GM19099 (cell line): Measurements from ENCODE around the gene RNU7-1.

Source experiments
- POLR2A ChIP-seq: IDR thresholded peaks from 3 replicates; pipeline ENCODE4 v1.6.1; 2011; ENCODE audit warnings: low read depth; ENCODE audit not compliant: insufficient read length; ENCODE audit errors: extremely low read depth

RNU7-1 gene

DNA sequence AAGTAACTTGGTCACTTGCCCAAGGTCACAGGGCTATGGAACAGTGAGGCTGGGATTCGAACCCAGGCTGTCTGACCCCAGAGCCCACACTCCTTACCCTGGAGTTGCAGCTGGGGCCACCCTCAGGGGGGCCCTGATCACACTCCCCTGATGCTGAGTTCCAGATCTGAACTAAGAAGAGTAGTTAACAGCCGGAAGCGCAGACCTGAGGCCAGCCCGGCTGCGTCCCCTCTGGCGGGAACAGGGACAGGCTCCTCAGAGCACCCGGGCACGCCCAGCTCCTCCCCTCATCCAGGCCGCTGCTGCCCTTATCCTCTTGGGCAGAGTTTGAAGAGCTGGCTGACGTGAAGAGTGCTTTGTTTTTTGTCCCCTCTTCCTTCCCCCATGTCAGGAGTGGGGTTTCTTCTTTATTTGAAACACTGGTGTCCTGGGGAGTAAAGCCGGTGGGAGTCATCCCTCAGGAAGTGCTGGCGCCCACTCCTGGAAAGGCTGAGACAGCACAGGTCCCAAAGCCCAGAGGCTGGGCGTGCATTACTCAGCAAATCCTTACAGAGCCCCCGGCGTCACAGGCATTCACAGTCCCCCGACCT is 18.2 kb downstream of the RNU7-1 start:
- peak; percentile 26 for TF ChIP-seq POLR2A

DNA sequence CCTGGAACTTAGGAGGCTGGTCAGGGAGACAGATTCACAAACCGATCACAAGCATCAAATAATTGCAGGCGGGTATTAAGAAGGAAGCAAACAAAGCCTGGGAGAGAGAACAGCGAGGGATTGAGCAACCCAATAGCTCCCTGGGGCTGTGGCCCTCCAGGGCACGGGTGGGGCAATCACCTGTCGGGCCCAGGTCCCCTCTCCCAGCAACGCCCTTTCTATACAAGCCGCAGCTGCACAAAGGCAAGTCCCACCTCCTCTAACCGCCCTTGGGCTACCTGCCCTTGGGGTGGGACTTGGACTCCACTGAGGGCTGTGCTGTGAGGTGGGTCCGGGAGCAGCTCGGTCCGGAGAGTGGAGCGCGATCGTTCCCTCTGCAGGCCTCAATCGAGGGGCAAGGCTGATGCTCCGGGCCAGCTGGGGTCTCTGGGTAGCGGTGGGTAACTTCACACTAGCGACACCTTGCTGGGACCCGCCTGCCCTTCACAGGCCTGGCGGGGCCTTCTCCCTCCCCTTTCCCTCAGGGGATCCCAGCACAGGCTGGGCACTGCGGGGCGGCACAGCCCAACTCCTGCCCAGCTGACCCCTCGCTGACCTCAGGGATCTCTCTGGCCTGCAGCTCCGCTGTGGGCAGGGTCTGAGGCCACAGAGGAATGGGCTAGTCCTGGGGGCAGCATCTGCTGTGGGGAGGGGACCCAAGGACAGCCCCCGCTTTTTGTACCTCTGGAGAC is 18.8 kb downstream of the RNU7-1 start:
- TF ChIP-seq POLR2A = no peak

- TF ChIP-seq POLR2A = no peak
Observed at GRCh38 chr12:6963016-6963731, 19.6 kb downstream of the RNU7-1 start.

DNA sequence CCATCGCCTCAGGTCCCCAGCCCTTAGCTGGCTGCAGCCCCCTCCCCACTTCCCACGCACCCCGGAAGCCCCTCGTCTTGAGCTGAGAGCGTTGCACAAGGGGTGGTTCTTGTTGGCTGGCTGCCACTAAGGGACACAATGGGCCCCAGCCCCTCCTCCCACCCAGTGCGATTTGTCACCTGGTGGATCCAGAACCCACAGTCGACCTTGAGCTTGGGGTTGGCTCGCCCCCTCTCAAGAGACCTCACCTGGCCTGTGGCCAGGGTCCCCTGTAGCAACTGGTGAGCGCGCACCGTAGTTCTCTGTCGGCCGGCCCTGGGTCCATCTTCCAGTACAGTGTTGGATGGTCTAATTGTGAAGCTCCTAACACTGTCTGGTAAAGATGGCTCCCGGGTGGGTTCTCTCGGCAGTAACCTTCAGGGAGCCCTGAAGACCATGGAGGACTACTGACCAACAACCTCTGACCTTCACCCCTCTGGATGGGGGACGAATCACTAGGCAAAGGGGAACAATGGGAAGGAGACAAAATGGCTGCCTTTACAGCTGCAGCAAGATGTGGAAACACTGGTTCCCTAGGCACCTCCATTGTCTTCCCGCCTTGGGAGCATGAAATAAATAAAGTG is 20.3 kb downstream of the RNU7-1 start:
- TF ChIP-seq POLR2A = no peak

GRCh38 chr12:6964605-6965025 is 21.0 kb downstream of the RNU7-1 start:
- no peak for TF ChIP-seq POLR2A

GRCh38 chr12:6965026-6965661 is 21.5 kb downstream of the RNU7-1 start:
- TF ChIP-seq POLR2A = peak; percentile 13

GRCh38 chr12:6965714-6966113 is 22.1 kb downstream of the RNU7-1 start:
- TF ChIP-seq POLR2A = no peak

DNA sequence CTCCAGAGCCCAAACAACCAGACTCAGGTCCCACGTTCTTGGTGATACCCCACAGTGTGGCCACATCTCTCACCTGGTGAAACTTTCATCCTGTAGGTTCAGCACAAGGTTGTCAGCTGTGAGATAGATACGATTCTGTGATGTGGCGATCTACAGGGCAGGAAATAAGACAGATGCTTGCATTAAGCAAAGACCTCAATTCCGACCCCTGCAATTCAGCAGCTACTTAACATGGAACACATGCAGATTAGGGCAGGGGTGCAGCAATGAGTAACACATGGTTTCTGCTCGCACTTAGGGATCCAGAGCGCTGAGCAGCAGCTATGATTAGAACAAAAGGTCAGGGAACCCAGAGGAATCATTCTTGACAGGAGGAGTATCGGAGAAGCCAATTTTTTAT is 22.7 kb downstream of the RNU7-1 start:
- TF ChIP-seq POLR2A = no peak

GRCh38 chr12:6967651-6968100 is 24.1 kb downstream of the RNU7-1 start:
- TF ChIP-seq POLR2A = no peak

DNA sequence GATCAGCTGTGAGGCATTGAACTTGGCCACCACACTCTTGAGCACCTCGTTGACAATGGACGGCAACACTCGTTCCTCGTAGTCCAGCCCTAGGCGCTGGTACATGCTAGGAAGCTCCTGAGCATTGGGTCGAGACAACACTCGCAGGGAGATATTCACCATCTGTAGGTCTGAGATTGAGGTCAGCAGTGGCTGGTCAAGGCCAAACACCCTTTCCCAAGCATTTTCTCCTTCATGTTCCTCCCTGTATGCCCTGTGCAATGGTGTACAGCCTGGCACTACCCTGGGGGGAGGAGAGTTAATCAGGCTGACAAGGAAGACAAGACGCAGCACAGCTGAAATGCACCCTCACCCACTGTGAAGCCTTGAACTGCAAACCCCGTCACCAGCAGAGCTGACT is 24.8 kb downstream of the RNU7-1 start:
- no peak for TF ChIP-seq POLR2A

DNA sequence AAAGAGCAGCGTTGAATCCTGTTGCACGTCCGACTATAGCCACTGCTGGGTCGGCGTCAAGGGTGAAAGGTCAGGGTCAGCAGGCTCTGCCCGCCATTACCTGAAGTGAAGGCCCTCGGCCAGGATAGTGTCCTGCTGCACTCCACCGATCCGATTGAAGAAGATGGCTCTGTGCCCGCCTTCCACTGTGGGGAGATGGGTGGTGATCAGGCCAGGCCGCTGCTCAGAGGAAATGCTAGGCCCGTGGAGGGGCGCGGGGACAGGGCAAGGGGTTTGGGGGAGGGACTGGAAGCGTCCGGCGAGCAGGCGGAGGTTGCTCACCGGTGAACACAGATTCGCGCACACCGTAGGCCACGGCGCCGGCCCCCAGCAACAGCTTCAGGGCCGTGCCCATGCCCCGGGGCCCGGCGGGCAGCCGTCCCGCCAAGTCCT is 26.5 kb downstream of the RNU7-1 start:
- no peak for TF ChIP-seq POLR2A

DNA sequence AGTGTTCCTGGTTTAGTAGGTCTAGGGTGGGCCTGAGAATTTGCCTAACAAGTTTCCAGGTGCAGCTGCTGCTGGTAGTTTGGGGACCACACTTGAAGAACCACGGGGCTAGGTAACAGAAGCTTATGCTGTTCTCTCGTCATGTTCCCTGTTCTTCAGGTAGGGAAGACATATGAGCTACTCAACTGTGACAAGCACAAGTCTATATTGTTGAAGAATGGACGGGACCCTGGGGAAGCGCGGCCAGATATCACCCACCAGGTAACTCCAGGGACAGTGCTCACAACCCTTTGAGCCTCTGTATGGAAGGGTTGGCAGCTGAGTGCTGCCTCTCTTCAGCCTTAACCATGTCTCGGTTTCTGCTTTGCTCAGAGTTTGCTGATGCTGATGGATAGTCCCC is 30.6 kb downstream of the RNU7-1 start:
- TF ChIP-seq POLR2A = no peak

DNA sequence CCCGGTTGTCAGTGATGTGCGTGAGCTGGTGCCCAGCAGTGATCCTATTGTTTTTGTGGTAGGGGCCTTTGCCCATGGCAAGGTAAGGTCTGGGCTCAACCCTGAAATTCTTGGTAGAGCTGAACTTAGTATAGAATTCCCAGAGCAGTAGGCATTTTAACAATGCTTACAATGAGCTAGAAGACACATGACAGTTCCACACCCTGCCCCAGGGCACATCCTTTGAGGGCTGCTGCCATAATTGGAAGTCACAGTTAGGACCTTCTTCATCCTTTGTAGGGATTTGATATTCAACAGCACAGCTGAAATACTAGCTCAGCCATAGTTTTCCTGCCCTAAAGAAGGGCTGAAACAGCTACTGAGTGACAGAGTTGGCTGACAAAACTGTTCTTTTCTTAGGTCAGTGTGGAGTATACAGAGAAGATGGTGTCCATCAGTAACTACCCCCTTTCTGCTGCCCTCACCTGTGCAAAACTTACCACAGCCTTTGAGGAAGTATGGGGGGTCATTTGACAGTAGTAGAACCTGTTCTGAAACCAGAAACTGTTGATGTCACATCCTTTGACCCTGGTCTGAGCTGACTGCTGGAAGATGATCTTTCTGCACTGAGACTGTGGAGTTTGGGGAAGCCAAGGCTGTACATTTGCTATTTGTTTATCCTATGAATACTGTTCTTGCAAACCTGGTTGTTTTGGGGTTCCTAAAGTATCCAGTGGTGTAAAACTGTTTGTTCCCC is 31.8 kb downstream of the RNU7-1 start:
- no peak for TF ChIP-seq POLR2A

GRCh38 chr12:6977653-6978052 is 34.0 kb downstream of the RNU7-1 start:
- TF ChIP-seq POLR2A = no peak
